ENCODE results near the gene SND1.

DNA sequence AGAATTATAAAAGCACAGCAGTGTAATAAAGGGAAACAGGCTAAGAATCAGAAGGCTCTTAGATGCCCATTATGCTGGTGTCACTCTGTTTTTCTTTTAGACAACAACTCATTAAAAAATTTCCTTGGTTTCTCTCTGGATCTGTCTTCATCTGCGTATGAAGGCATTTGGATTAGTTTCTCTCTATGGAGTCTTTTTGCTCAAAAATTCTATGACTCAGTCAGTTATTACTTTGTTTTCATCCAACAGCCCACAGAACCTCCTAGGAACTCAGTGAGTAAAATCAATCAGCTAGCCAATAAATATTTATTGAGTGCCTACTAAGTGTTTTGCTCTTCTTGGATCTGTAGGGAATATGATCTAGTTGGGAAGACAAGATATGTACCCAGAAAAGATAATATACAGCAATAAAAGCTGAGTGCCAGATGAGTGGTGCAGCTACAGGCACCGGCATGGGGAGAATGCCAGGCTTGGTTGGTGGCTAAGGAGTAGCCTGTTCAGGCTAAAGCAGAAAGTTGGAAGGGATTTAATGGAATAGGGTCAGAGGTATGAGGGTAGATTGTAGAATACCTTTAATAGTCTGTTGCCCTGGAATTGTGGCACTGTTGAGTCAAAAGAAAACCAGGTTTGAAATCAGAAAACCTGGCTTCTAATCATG lies 223.1 kb downstream of the SND1 start:
- TF ChIP-seq POLR2A (IDR thresholded peaks at IDR 0.05; ENCODE audit: low read depth, low read length) (no peak), TAF1 (IDR thresholded peaks at IDR 0.05; ENCODE audit: borderline replicate concordance, low read depth, low read length) (no peak), POLR2AphosphoS5 (IDR thresholded peaks at IDR 0.05; ENCODE audit: low read depth, low read length) (no peak)

Measured in GM12892 (cell line).